ENCODE measurements around the gene CAB39L.

Gene CAB39L

GRCh38 chr13:49441846-49442245 is 2.0 kb downstream of the CAB39L start:
- no peak for DNase-seq

- DNase-seq, result no peak
These were observed 2.6 kb downstream of the CAB39L start for GRCh38 chr13:49441312-49441711.

- DNase-seq, result no peak
These were observed 4.3 kb downstream of the CAB39L start for GRCh38 chr13:49439609-49440008.

GRCh38 chr13:49437705-49438104 is 6.2 kb downstream of the CAB39L start:
- DNase-seq, result no peak

- peak in 14 of 51 donors; percentile 1 to 45 (median 7) for DNase-seq
These were observed 7.0 kb downstream of the CAB39L start for GRCh38 chr13:49436890-49437289.

GRCh38 chr13:49435992-49436391 is 7.9 kb downstream of the CAB39L start:
- no peak for DNase-seq

GRCh38 chr13:49429121-49429520 is 14.7 kb downstream of the CAB39L start:
- no peak for DNase-seq

GRCh38 chr13:49428041-49428763 is 15.7 kb downstream of the CAB39L start:
- DNase-seq, result no peak

GRCh38 chr13:49424011-49424560 is 19.8 kb downstream of the CAB39L start:
- no peak for DNase-seq

- no peak for DNase-seq
These were observed 22.5 kb downstream of the CAB39L start for GRCh38 chr13:49421391-49421790.

- no peak for DNase-seq
These were observed 24.6 kb downstream of the CAB39L start for GRCh38 chr13:49419276-49419675.

GRCh38 chr13:49418206-49418605 is 25.7 kb downstream of the CAB39L start:
- no peak for DNase-seq

- DNase-seq, result no peak
These were observed 26.7 kb downstream of the CAB39L start for GRCh38 chr13:49417161-49417560.

- no peak for DNase-seq
These were observed 31.1 kb downstream of the CAB39L start for GRCh38 chr13:49412749-49413148.

GRCh38 chr13:49411353-49411752 is 32.5 kb downstream of the CAB39L start:
- no peak for DNase-seq

- DNase-seq, result no peak
These were observed 33.4 kb downstream of the CAB39L start for GRCh38 chr13:49410477-49410876.

GRCh38 chr13:49410006-49410405 is 33.9 kb downstream of the CAB39L start:
- no peak for DNase-seq

- no peak for DNase-seq
These were observed 34.9 kb downstream of the CAB39L start for GRCh38 chr13:49409008-49409407.

- DNase-seq, result no peak
These were observed 35.9 kb downstream of the CAB39L start for GRCh38 chr13:49407936-49408335.

- DNase-seq, result no peak
These were observed 36.8 kb downstream of the CAB39L start for GRCh38 chr13:49407068-49407467.

GRCh38 chr13:49404703-49405020 is 39.2 kb downstream of the CAB39L start:
- no peak for DNase-seq

- no peak for DNase-seq
These were observed 39.7 kb downstream of the CAB39L start for GRCh38 chr13:49403996-49404702.
